Thyroid gland (tissue), 4 donors: Measurements from ENCODE around the gene NUP35. TPM values are rescaled to one million over a fixed set of nuclear protein-coding genes. Genes with fewer than 3 reads are reported as not detected.
"Not testable (repeated sequence)": the region's sequence is repeated elsewhere in the genome, so short reads cannot be mapped to it uniquely, and the experiment has no call there.

Experiments used
- DNase-seq, 2 donors: peaks; one replicate each; pipeline ENCODE4 v3.0.0-alpha.2; 2019
- H3K27ac ChIP-seq, 3 donors: fragments of 200-600 bp; sonication (generic); 1 replicate in 2 of 3; 2 replicates in 1 of 3; pipeline ENCODE4 v1.5.1; 2016 to 2019; ENCODE audit warnings: mild to moderate bottlenecking in 1 of 3, moderate library complexity in 1 of 3
- H3K27me3 ChIP-seq: fragments of 200-600 bp; sonication (generic); one replicate; pipeline ENCODE4 v1.5.1; 2019
- H3K36me3 ChIP-seq, 2 donors: fragments of 200-600 bp; sonication (generic); one replicate each; pipeline ENCODE4 v1.5.1; 2016 to 2019
- H3K4me1 ChIP-seq, 2 donors: fragments of 200-600 bp; sonication (generic); one replicate each; pipeline ENCODE4 v1.5.1; 2017 to 2019
- H3K4me3 ChIP-seq, 3 donors: fragments of 200-600 bp; sonication (generic); replicated peaks in 1 of 3; 1 replicate in 2 of 3; 2 replicates in 1 of 3; pipeline ENCODE4 v1.5.1; 2016; ENCODE audit warnings: mild to moderate bottlenecking in 1 of 3
- H3K9me3 ChIP-seq: fragments of 200-600 bp; sonication (generic); one replicate; pipeline ENCODE4 v1.5.1; 2017
- POLR2A ChIP-seq, 2 donors: fragments of 450-650 bp; IDR thresholded peaks; one replicate each; pipeline ENCODE4 v1.6.1; 2017; ENCODE audit warnings: antibody characterized with exemption in 2 of 2, mild to moderate bottlenecking in 2 of 2, moderate library complexity in 1 of 2
- WGBS, 2 donors: methylation state at CpG; one replicate each; pipeline ENCODE4 v1.1.5; 2017; 5-methylcytosine and 5-hydroxymethylcytosine counted together
- intact Hi-C: fragments of 100-400 bp; cut with DNase I; formaldehyde crosslinking; loops from one replicate; pipeline ENCODE4 v1.15.1; 2023
- total RNA-seq, 4 donors: library from RNA; depleted of rRNA; stranded (reverse); fragments of >200 nt; gene quantifications; one replicate each; pipeline ENCODE4 v1.2.3, GENCODE V29; 2016
- TF ChIP-seq, protein P1 (sequence below), 6 experiments: fragments of 200-600 bp in 3 of 6; fragments of 450-650 bp in 3 of 6; sonication (generic) in 3 of 6; IDR thresholded peaks; one replicate each; pipeline ENCODE4 v1.5.1; 2016 to 2019; ENCODE audit warnings: antibody characterized with exemption in 6 of 6, mild to moderate bottlenecking in 2 of 6, inconsistent platforms in 1 of 6, moderate library complexity in 1 of 6

NUP35 gene
- total RNA-seq, 4 donors from 2014 or later = 13.7 to 19.1 (median 17.2) TPM

GRCh38 chr2:183134016-183134415, 9.8 kb downstream of the NUP35 start:
- intact Hi-C loops = no loop called here
- WGBS, 2 donors = 73 to 97% methylated on average over 2 of the region's 2 CpGs
- no peak overlapping the region for H3K4me3 ChIP-seq

GRCh38 chr2:183148955-183149354, 24.7 kb downstream of the NUP35 start:
- WGBS, 2 donors = 98 to 99% methylated on average over 1 of the region's 1 CpG
- H3K27me3 ChIP-seq = no peaks in the 10 kb centered on the region
- no peaks in the 10 kb centered on the region for H3K9me3 ChIP-seq
- no peak overlapping the region for H3K4me3 ChIP-seq
- no peak for TF ChIP-seq POLR2A (IDR thresholded peaks at IDR 0.05)
- TF ChIP-seq, protein P1, sequence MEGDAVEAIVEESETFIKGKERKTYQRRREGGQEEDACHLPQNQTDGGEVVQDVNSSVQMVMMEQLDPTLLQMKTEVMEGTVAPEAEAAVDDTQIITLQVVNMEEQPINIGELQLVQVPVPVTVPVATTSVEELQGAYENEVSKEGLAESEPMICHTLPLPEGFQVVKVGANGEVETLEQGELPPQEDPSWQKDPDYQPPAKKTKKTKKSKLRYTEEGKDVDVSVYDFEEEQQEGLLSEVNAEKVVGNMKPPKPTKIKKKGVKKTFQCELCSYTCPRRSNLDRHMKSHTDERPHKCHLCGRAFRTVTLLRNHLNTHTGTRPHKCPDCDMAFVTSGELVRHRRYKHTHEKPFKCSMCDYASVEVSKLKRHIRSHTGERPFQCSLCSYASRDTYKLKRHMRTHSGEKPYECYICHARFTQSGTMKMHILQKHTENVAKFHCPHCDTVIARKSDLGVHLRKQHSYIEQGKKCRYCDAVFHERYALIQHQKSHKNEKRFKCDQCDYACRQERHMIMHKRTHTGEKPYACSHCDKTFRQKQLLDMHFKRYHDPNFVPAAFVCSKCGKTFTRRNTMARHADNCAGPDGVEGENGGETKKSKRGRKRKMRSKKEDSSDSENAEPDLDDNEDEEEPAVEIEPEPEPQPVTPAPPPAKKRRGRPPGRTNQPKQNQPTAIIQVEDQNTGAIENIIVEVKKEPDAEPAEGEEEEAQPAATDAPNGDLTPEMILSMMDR (IDR thresholded peaks at IDR 0.05) = no peak
- H3K4me1 ChIP-seq = no peaks in the 10 kb centered on the region
- no peak for DNase-seq
- H3K36me3 ChIP-seq = no peaks in the 10 kb centered on the region
- H3K27ac ChIP-seq = no peak overlapping the region
- intact Hi-C loops = no loop called here

More at GRCh38 chr2:183134016-183134415, 9.8 kb downstream of the NUP35 start:
- Histone ChIP-seq H3K4me1 (no peaks in the 10 kb centered on the region), H3K36me3 (no peaks in the 10 kb centered on the region), H3K27ac (no peak overlapping the region), H3K27me3 (no peaks in the 10 kb centered on the region), H3K9me3 (no peaks in the 10 kb centered on the region)
- DNase-seq = no peak
- TF ChIP-seq, protein P1 (IDR thresholded peaks at IDR 0.05) = no peak
- no peak for TF ChIP-seq POLR2A (IDR thresholded peaks at IDR 0.05)

DNA sequence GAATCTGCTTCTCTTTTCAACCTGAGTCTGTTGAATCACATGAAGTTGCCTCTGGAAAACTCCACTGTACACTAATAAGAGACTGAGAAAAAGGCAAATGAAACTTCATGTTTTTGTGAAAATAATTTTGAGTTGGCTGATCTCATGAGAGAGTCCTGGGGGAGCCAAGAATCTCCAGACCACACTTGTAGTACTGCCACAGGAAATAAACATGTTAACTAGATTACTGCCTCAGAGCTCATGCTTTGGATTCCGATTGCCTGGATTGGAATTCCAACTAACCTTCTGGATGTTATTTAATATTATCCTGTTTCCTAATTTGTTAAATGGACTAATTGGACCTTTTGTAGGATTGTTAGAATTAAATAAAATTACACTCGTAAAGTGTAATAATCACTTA, 25.2 kb downstream of the NUP35 start:
- Histone ChIP-seq H3K4me3 (no peak overlapping the region), H3K27me3 (no peaks in the 10 kb centered on the region), H3K4me1 (no peaks in the 10 kb centered on the region), H3K9me3 (no peaks in the 10 kb centered on the region), H3K27ac (no peak overlapping the region), H3K36me3 (no peaks in the 10 kb centered on the region)
- no peak for DNase-seq
- TF ChIP-seq POLR2A (IDR thresholded peaks at IDR 0.05) = no peak
- TF ChIP-seq, protein P1 (IDR thresholded peaks at IDR 0.05) = no peak
- 86 to 87% methylated on average over 2 of the region's 2 CpGs for WGBS, 2 donors
- intact Hi-C loops = no loop called here

GRCh38 chr2:183152280-183152679, 28.0 kb downstream of the NUP35 start:
- DNase-seq, H3K27ac ChIP-seq, H3K4me3 ChIP-seq, H3K27me3 ChIP-seq, H3K9me3 ChIP-seq, intact Hi-C loops, H3K36me3 ChIP-seq, H3K4me1 ChIP-seq: not testable (repeated sequence)
- WGBS, 2 donors = 97% methylated on average over 3 of the region's 3 CpGs

DNA sequence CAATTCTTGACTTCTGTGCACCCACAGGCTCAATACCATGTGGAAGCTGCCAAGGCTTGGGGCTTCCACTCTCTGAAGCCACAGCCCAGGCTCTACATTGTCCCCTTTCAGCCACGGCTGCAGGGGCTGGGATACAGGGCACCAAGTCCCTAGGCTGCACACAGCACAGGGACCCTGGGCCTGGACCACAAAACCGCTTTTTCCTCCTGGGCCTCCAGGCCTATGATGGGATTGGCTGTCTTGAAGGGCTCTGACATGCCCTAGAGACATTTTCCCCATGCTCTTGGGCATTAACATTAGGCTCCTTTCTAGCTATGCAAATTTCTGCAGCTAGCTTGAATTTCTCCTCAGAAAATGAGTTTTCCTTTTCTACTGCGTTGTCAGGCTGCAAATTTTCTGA, 29.7 kb downstream of the NUP35 start:
- WGBS, 2 donors = 100% methylated on average over 3 of the region's 3 CpGs
- intact Hi-C loops = no loop called here
- no peak for TF ChIP-seq POLR2A (IDR thresholded peaks at IDR 0.05)
- TF ChIP-seq, protein P1 (IDR thresholded peaks at IDR 0.05) = no peak
- Histone ChIP-seq H3K27me3 (no peaks in the 10 kb centered on the region), H3K4me1 (no peaks in the 10 kb centered on the region), H3K27ac (no peak overlapping the region), H3K36me3 (peaks cover 0 to 3% of the 10 kb centered on the region in 2 donors), H3K4me3 (no peak overlapping the region), H3K9me3 (no peaks in the 10 kb centered on the region)
- no peak for DNase-seq

DNA sequence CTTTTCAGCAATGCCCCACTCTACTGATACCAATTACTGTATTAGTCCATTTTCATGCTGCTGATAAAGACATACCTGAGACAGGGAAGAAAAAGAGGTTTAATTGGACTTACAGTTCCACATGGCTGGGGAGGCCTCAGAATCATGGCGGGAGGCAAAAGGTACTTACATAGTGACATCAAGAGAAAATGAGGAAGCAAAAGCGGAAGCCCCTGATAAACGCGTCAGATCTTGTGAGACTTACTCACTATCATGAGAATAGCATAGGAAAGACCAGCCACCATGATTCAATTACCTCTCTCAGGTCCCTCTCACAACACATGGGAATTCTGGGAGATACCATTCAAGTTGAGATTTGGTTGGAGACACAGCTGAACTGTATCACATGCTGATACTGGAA, 30.5 kb downstream of the NUP35 start:
- WGBS, 2 donors = 72 to 76% methylated on average over 4 of the region's 4 CpGs

More for the DNA sequence above, 30.5 kb downstream of the NUP35 start:
- H3K27me3 ChIP-seq, H3K4me1 ChIP-seq, intact Hi-C loops, H3K9me3 ChIP-seq, DNase-seq, H3K27ac ChIP-seq, H3K4me3 ChIP-seq, H3K36me3 ChIP-seq: not testable (repeated sequence)
